ENCODE measurements around the gene MGAM2.

MGAM2 gene

DNA sequence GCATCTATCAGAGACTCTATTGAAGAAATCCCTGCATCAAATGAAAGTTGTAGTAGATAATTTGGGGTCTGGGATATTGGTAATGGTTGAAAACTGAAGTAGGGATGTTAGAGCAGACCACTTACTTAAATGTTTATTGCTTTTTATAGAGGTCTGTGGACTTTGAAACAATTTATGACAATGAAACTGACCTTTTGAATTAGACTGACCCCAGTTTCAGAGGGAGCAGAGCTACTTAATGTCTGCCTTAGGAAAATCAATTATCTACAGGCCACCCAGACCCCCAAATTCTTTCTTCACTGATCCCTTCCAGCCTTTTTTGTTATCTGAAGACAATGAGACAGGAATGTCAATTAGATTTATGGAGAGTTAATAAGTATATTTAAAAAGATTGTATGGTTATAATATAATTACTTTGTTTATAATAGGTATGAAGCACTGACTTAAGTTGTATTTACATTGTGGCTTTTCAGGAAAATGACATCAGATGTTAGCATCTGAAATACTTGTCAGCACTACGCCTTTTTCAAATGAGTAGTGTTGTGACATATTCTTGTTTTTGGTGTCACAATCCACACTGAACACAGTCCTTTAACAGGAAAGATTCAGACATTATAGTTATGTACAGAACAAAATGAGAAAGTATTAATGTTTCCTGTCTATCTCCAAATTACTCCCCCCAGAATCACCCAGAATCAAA lies 13.9 kb downstream of the MGAM2 start:
- no peak for DNase-seq

DNA sequence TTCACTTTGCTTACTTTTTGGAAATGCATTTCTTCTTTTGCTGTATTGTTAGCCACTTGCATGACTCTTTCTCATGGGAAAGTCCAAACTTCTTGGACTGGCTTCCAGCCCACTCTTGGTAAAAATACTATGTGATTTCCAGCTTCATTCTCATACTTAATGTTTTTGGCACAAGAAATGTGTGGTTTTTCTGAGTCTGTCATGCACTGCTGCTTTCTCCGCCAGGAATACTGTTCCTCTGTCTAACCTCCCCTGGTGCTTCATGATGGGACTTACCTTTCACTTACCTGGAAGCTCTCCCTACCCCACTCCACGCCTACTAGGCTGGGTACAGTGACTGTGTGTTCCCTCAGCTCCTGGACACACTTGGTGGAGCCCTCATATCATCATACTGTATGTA lies 18.7 kb downstream of the MGAM2 start:
- DNase-seq = no peak

DNA sequence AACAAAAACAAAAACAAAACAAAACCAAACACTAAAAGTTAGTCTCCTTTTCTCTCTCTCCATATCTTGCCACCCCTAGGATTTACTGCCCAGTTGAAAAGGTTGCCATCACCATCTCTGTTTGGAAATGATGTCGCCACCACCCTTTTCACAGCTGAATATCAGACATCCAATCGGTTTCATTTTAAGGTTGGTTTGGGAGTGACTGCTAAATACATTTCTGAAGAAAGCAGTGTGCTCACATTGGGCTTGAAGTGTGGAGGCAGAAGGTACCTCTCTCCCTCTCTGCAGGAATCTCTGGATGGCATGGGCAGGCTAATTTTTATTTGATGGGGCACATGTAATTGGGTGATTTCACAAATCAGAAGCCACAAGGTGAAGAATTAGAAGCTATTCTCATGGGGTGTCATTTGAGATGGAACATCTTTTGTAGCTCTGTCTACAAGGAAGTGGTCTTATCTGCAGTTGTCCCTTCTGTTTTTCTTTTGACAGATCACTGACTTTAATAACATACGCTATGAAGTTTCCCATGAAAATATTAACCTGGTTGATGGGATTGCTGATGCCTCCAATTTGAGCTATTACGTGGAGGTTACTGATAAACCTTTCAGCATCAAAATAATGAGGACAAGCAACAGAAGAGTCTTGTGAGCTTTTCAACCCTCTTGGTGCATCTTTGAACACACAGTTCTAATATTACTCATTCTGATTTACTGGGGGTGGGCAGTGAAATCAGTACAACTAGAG lies 20.1 kb downstream of the MGAM2 start:
- no peak for DNase-seq

DNA sequence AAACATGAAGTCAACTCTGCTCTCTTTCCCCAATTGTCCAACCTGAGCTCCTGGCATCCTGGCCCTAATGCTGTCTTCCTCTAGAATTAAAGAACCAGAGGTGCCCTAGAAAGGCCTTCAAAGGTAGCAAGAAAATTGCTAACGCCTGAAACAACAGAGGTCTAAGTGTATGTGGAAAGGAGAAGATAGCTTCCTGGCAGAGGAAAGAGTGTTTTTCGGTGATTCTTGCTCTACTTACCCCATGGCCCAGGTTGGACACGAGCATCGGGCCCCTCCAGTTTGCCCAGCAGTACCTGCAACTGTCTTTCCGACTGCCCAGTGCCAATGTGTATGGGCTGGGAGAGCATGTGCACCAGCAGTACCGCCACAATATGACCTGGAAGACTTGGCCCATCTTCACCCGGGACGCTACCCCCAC lies 22.2 kb downstream of the MGAM2 start:
- no peak for DNase-seq

DNA sequence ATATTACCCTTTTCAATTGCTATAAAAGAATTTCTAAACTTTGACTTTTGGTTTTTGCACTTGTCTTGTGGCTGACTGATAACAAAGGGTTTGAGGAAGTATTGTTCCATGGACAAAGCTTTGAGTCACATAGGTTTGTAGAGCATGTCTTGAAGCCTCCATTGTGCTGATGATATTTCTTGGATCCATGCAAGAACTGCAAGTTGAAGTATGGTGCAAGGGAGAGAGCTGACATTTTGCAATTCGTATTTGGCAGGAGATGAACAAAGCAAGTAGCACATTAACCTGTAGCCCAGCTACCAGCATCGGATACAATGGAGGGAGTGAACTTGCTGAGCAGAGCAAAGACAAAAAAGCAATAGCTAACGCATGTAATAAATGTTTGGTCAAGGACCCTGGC lies 23.4 kb downstream of the MGAM2 start:
- no peak for DNase-seq

DNA sequence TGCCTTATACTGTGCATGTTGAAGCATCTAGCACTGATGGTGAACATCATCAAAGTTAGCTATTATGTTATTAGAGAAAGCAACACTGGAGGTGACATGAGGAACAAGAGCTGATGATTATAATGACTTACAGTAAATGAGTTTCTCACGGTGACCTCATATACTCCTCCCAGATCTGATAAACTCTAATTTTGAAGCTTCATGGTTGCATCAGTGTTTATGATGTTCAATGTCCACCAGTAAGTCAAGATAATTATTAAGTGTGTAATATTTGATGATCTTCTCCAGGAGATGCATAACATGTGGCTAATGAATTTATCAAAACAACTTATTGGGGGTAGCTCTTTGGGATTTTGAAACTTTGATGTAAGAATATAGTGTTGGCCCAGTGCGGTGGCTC lies 27.5 kb downstream of the MGAM2 start:
- DNase-seq = no peak

DNA sequence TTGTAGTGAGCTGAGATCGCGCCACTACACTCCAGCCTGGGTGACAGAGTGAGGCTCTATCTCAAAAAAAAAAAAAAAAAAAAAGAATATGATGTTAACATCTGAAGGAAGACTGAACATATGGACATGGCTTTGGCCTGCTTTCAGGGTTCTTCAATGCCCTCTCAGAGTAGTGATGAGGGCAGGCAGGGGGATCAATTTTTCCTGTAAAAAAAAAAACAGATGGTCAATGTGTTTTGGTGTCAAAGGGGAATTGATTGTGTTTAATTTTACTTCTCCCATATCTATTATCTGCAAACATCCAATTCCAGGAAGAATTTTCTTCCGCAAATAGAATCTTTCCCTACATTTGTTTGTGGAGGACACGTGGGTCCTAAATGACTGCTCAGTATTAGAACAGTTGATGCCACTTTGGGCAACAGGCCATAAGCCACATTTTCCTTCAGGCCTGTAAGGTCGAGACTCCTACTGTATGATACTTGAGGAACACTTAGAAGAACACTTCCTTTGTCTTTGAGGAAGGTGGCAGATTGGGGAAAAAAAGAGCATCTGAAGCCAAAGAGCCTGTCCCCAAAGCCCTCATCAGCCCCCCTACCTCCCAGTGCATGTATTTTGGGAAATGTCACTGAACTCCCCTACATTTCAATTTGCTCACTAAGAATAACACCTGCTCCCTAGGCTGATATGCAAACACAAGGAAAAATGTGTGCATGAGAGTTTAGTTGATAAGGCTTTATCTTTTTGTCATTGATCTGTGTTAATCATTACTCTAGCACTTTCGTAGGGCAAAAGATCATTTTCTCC lies 28.3 kb downstream of the MGAM2 start:
- DNase-seq = no peak

DNA sequence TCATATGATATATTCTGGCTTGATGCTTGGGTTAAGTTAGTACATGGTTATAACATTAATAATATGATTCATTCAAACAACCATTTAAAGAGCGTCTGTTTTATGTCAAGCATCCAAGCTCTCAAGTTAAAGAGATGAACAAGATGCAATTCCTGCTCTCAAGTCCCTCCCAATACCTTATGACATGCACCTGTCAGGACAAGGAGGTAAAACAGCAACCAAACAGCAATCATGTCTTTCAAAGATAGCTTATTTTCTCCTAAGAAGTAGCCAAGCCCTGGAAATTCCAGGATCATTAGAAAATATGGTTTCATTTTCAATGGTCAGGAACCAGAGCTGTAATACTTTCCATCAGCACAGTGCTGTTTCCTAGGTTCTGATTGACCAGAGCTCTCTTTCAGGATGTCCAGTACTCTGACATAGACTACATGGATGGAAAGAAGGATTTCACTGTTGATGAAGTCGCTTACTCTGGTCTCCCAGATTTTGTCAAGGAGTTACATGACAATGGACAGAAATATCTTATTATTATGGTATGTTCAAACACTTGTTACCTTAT lies 29.0 kb downstream of the MGAM2 start:
- no peak for DNase-seq

DNA sequence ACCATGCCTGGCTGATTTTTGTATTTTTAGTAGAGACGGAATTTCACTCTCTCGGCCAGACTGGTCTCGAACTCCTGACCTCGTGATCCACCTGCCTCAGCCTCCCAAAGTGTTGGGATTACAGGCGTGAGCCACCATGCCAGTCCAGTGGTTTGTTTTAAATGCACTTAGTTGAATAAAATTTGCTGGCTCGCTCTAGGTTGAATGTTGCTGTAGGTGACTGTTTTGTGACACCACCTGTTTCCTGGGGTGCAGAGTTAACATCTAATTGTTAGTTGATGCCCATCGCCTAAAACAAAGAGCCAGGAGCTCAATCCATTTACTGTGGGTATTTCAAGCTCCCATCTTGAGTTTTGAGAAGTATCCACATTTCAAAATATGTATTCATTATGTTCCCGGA lies 31.2 kb downstream of the MGAM2 start:
- DNase-seq = no peak

DNA sequence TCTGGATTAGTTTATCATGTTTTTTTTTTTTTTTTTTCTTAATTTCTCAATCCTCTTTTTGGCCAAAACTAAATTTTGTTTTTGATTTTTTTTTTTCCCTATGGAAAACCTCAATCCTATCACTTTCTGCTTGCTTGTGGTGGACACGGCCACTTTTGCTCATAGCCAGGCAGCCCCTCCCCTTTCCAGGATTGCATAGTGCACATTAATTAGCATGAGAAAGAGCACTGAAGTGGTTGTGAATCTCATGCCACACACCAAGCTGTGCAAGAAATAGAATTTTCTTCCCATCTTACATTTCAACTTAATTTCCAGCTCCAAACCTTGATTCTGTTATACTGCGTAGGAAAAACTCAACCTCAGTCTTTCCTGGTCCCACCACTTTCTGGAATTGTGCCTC lies 34.6 kb downstream of the MGAM2 start:
- DNase-seq = no peak

DNA sequence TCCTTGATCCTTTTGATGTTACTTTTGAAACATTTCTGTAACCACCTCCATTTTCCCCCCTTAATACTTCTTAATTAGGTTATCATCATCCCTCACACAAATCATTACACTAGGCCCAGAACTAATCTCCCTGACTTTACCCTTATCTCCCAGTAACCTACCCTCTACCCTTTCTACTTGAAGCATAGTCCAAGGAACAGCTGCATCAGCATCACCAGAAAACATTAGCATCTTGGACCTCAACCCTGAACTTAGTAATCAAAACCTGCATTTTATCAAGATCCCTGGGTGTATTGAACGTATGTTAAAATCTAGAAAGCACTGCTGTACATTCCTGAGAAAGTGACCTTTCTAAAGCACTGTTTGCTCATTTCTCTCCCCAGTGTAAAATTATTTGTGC lies 38.8 kb downstream of the MGAM2 start:
- DNase-seq = no peak

DNA sequence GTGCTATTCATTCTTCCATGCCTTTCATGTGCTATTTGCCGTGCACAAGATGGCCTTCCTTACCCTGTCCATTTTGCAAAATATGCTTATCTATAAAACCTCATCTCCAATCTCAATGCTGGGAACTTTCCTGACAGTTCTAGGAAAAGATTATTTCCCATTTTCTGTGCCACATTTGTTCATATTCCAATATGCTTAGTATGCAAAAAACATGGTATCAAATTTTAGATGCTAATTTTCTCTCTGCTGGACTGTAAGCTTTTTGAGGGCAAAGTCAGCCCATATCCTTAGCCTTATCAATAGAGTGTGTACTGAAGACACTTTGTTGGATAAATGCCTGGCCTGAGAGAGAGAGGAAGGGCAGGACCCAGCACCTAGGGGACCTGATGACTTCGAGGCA lies 39.4 kb downstream of the MGAM2 start:
- DNase-seq = no peak

DNA sequence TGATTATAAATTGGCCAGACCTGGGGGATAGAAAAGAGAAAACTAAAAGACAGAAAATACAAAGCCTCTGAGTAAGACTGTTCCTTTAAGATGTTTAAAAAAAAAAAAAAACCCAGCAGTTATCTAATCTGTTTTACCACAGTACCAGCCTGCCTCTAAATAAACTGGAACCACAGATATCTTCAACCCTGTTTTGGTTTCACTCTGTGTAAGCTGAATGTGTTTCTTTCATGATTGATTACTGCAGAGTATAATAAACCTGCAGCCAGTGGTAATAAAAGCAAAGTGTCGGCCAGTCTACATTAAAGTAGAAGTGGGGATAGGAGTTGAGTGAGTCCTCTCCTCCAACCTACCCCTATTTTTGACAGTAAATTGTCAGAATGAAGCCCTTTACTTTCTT lies 40.6 kb downstream of the MGAM2 start:
- no peak for DNase-seq

DNA sequence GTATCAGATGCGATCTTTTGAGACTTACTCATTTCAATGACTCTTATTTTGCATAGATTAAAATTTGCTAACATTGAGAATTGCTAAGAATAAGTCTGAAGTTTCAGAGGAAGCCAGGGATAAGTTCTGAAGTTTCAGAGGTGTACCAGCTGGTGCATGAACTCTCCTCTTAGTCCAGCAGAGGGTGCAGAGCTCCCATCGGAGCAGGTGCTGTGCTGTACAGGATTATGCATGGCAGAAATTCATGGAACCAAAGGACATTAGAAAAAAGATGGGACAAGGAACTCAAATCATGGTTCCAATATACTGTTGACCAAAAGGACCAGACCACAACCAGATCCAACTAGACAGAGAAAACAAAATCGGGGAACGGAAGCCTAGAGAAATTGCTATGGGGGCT lies 41.9 kb downstream of the MGAM2 start:
- no peak for DNase-seq

DNA sequence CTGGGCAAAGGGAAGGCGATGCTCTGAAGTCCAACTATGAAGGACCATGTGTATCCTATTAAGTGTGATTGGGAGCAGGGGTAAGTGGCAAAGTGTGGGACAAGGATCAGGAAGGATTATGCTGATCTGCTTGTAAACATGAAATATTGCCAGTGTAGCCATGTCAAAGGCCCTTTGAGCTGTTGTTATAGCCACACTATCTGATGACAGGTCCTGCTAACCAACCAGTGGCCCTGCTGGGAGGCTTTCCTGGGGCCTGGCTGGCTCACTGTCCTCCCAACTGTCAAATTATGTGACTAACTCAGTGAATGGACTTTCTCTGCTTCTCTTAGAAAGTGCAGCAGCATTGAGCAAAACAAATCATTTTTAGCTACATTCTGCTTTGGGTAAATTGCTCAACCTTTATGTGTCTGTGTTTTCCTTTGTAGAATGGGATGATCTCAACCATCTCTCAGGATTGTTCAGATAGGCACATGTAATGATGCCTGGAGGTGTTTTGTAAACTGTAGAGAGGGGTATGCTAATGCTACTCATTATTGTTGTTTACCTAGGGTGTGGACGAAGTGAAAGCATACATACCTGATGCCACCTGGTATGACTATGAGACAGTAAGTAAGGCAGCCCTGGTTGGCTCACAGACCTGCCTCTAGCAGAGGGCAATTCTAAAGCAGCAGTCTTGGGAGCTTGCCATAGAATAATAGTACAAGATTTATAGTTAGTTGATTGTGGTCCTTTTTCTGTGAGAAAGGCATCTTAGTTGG lies 47.4 kb downstream of the MGAM2 start:
- DNase-seq = no peak

DNA sequence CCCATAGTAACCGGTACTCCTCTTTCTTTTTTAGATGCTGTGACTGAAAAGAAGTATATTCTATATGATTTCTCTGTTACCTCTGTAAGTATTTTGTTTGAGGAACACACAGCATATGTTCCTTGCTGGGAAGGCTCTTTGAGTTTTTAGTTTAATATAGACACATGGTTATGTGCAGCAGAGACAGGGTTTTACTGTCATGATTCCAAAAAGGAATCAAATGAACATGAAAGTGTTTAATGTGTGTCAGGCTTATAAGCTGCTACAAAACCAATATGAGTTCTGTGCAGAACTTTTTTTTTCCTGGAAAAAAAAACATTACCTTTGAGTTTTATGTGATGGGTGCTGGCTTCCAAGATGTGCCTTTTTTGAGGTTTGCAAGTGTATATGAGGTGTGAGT lies 50.4 kb downstream of the MGAM2 start:
- DNase-seq = no peak

DNA sequence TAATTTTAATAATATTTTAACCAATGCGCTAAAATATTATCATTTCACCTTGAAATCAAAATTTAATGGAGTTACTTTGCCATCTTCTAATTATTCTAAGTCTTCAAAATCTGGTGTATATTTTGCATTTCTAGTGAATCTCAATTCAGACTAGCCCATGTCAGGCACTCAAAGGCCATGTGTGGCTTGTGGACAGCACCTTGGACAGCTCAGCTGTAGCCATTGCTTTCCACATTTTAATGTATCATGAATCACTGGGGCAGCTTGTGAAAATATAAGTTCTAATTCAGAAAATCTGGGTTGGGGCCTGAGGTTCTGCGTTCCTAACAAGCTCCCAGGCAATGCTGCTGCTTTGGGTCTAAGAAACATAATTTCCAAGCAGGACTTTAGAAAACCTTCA lies 57.2 kb downstream of the MGAM2 start:
- DNase-seq = no peak

DNA sequence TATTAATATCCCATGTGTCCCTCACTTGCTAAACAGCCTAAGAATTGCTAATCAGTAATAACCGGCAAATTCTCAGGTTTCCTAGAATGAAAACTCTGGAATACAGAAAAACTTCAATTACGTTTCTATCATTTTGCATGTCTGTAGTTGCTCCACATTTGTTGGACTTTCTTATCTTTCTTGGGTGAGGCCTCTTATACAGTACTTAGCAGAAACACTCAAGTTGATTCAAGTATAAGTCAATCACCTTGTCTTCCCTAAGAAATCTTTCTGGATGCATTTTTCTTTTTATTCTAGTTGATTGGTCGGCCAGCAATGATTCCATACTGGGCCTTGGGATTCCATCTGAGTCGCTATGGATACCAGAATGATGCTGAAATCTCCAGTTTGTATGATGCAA lies 61.4 kb downstream of the MGAM2 start:
- no peak for DNase-seq

DNA sequence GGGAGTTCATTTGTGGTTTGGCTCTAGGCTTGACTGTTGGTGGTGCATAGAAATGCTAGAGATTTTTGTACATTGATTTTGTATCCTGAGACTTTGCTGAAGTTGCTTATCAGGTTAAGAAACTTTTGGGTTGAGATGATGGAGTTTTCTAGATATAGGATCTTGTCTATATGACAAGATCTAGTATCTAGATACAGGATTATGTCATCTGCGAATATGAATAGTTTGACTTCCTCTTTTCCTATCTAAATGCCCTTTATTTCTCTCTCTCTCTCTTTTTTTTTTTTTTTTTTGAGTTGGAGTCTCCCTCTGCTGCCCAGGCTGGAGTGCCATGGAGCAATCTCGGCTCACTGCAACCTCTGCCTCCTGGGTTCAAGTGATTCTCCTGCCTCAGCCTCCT lies 62.9 kb downstream of the MGAM2 start:
- DNase-seq = no peak

DNA sequence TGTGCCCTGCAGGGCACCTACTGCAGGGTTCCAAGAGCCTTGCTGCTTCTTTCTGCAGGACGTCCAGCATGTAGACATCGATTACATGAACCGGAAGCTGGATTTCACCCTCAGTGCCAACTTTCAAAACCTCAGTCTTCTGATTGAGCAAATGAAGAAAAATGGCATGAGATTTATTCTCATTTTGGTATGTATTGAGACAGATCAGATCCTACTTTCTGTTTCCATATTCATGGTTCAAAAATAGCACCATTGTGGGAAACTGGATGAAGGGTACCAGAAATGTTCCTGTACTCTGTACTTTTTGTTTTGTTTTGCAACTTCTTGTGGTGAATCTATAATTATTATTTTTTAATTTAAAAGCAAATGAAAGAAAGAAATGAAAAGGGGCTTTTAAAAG lies 64.1 kb downstream of the MGAM2 start:
- no peak for DNase-seq

DNA sequence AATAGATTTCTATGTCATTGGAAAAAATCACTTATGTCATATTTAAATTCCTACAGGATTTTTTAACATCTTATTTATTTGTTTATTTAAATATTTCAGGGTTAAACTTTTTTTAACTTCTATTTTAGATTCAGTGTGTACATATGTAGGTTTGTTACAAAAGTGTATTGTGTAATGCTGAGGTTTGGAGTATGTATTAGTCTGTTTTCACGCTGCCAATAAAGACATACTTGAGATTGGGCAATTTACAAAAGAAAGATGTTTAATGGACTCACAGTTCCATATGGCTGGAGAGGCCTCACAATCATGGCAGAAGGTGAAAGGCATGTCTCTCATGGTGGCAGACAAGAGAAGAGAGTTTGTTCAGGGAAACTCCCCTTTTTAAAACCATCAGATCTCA lies 65.4 kb downstream of the MGAM2 start:
- no peak for DNase-seq

DNA sequence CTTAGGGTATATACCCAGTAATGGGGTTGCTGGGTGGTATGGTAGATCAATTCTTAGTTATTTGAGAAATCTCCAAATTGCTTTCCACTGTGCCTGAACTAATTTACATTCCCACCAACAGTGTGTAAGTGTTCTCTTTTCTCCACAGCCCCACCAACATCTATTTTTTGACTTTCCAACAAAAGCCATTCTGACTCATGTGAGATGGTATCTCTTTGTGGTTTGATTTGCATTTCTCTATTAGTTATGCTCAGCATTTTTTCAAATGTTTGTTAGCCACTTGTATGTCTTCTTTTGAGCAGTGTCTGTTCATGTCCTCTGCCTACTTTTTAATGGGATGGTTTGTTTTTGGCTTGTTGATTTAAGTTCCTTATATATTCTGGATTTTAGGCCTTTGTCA lies 66.4 kb downstream of the MGAM2 start:
- DNase-seq = no peak

DNA sequence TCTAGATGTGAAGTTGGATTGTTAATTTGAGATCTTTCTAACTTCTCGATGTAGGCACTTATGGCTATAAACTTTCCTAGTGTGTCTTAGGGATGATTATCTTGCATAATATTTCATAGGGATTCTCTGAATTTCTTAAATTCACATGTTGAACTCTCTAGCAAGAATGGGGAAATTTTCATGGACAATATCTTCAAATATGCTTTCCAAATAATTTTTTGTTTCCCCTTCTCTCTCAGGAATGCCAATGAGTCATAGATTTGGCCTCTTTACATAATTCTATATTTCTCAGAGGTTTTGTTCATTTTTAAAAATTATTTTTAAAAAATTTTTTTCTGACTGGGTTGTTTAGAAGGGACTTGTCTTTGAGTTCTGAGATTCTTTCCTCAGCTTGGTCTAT lies 68.9 kb downstream of the MGAM2 start:
- DNase-seq = no peak

All from CD4-positive, alpha-beta T cell treated with Interleukin-4 for 4 hours (primary cell).